Measurements from ENCODE around the gene CTNNA3.
A peak's percentile ranks its signal among the peaks of the same experiment; 100 is the strongest.

CTNNA3 gene

DNA sequence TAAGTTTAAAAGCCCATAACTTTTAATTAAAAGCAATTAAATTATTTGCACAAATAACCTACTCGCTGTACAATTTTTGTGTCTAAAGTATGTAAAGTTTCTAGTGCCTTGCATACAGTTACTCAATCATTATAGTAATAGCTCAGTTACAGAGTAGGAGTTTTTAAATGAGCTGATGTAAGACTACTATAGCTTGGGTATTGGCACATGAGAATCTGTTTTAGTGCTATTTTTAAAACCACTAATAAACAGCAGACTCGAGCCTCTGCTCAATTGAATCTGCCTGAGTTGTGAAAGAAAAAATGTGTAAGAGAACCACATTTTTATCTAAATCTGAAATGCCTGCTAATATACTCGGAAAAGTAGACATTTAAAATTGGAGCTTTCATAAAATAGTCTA, 31.1 kb downstream of the CTNNA3 start:
- DNase-seq: no peak

DNA sequence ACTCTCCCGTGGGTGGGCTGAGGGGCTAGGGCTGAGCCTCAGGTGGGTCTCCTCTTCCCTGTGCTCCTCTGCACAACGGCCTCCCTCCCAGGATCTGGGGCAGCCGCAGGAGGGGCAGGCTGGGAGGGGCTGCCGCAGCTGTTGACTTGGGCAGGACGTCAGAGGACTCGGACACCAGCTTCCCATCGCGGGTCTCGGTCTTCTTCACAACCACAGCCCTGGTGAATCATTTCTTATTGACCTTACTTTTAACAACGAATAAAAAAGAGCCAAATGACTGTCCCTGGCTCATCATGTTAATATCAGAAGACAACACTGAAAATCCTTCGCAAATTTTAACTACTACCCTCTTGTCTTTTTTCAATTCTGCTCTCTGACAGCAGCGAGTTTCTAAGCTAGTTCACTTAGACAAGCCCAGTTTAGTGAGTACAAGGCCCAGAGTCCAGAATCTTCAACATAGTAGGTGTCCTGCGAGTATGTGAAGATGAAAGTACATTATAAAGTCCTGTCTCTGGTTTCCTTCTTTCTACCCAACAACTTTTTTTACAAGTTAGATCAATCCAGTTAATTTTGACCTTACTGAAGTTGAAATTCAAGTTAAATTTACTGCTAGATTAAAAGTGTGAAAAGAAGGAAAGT, 32.4 kb downstream of the CTNNA3 start:
- DNase-seq: no peak

DNA sequence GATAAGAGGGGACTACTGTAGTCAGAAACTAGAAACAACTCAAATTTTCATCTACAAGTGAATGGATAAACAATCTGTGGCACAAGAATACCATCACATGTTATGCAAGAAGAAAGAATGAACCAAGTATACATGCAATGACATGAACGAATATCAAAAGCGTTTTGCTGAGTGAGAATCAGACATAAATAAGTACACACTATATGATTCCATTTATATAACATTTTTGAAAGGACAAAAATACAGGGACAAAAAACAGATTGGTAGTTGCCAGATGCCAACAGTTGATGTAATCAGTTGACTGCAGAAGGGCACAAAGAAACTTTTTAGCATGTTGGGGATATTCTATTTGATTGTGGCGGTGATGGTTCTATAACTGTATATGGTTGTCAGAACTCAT, 33.6 kb downstream of the CTNNA3 start:
- DNase-seq: no peak

DNA sequence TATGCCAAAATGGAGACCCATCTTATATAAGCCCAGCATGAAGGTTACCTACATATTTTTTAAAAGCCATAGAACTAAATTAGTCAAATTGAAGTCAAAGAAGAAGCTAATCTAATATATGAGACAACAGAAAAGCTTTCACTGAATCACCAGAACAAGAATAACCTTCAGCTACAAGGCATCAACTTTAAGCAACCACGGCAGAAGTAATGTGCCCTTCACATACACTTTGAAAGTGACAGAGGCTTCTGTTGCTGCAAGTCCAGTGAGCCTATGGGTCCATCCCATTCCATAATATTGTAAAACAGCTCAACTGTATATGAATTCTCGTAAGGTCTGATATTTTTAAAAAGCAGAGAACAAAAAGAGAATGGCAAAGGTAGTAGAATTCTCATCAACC, 36.5 kb downstream of the CTNNA3 start:
- no peak for DNase-seq

DNA sequence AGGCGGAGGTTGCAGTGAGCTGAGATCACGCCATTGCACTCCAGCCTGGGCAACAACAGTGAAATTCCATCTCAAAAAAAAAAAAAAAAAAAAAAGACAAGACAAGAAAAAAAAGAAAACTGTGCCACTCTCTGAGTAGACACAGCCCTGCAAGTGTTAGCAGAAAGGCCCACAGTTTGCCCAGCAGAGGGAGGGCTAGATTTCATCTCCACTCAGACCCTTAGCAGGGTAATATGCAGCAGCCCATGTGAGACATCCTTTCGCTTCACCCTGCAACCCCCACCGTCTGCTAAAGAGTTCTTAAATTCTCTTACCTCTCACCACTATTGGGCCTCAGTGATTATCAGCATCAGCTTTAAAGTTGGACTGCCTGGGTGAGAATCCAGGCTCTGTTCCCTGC, 38.2 kb downstream of the CTNNA3 start:
- DNase-seq: no peak

DNA sequence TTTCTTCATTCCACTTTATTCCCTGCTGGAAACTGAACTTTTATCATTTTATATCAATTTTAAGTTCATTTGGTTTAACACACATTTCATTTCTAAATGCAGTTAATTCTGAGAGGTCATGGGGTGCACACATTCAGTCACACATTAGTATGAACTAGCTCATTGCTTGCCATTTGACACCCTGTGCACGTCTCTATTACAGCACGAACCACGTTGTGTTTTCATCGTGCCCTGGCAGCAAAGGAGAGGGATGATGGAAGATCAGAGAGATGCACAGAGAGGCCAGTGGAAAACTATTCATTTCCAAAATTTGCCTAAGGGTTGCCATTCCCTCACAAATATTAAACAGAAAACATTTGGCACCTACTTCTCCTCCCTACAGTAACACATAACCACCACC, 45.4 kb downstream of the CTNNA3 start:
- no peak for DNase-seq

DNA sequence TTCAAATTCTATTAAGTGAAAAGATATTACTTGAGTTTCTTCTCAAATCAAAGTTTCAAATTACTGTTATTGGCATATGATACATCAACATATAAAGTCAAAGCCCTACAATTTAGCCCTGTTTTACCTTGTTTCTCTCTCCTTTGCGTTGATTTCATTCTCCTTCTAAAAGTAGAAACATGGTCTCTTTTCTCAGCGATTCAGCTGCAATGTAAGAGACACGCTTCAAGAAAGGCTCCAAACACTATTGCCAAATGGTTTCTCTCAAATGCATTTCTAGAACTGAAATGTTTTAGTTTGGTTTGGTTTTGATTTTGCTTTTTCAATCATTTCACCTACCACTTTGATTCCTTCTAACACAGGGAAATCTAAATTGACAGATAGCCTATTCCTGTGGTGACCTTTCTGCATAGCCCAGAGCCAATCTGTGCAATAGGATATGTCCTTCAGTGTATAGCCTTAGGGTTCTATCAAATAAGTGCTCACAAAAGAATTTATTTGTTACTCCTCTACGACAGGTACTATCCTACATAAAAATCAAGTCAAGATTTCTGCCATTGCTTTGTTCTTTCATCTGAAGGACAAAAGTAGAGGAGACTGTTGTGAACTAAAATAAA, 47.3 kb downstream of the CTNNA3 start:
- no peak for DNase-seq

DNA sequence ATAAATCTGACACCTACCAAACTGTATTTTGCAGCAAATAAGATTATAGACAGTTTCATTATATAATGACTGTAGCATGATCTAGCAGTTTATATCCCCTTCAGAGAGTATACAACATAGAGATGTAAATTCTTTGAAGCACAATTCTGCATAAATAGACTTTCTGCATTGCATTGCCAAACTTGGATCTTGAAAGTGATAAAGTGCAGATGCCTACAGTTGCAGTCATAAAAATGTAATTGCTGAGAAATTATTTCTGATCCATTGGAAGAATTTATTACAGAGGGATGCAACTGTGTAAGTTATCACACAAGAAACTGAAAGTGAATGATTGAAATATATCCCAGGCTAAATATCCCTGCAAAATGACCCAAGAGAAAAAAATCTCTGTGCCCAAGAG, 65.1 kb downstream of the CTNNA3 start:
- DNase-seq: no peak

DNA sequence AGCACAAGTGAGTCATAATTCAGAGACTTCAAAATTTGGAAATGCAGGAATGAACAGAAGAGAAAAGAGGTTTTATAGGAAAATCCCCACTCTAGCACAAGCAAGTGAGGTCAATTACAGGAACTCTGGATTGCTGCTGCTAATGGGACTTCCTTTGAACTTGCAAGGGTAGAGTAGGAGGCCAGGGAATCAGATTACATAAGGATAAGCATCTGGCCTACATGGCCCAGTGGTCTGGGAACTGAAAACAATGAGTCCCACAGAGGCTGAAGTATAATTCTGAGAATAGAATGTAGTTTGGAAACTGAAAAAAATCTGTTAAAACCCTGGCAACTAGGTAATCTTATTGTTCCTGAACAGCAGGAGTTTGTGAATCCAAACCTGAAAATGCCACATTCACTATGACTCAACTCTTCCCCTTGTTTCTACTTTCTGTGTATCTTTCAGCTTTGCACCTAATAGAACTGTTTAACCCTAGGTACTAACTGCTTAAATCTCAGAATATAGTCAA, 66.5 kb downstream of the CTNNA3 start:
- no peak for DNase-seq

DNA sequence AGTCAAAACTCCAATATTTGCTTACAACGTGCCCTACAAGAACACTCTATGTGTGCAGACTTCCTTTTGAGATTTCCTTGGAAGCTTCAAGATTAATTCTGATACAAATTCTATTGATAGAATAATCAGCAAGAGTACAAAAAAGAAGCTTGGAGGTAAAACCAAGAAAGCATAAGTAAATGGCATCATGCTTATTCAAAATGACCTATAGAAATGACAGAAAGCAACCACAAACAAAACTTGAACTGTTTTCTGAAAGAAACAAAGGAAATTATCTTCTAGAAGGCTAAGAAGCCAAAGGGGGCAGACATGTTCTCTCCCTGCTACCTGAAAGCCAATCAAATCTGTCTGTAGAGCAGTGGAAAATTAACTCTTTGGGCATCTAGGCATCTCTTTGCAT, 73.0 kb downstream of the CTNNA3 start:
- no peak for DNase-seq

DNA sequence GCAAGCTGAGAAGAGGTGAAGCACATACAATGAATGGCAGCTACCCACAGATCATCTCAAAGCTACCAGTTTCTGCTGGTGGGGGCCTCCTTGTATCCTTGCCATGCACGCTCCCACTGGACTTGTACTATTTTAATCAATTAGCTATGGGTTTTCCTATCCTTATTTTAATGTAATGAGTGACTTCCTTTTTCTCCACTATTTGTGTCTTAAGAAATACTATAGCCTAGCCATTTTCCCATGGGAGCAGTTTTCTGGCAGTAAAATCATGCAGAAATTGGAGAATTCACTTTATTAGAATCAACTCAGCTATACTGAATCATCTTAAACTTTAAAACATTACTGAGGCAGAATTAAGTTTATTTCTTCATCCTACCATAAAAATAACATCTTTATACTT, 73.5 kb downstream of the CTNNA3 start:
- DNase-seq: no peak

DNA sequence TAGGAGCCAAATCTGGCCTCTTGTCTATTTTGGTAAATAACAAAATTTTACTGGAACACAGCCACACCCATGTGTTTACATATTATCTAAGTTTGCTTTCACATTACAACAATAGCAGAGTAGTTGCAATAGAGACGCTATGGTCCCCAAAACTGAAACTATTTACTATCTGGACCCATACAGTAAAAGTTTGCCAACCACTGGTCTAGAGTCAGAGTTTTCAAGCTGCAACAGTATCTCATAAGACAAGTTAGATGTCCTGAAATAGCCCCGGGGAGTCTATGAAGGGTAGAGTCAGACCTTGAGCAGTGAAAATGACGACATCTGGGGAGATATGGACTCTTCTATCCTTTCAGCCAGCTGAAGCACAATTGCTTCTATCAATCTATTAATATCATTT, 74.2 kb downstream of the CTNNA3 start:
- no peak for DNase-seq

DNA sequence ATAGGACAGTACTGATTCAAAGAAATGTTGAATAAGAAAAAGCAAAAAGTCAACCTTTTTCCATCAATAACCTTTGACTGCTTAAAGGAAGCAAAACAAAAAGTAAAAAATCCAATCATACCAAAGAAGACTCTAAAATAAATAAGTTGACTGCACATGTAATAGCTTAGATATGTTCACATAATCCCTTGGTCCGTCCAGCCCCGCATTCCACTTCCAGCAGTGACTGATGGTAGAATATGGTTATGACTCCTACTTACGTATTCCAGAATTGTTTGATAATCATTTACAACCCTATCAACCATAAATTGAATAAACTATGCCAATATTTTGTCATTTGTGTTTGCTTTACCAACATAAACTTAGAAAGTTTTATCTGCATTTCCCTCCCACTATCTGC, 77.9 kb downstream of the CTNNA3 start:
- DNase-seq: no peak

DNA sequence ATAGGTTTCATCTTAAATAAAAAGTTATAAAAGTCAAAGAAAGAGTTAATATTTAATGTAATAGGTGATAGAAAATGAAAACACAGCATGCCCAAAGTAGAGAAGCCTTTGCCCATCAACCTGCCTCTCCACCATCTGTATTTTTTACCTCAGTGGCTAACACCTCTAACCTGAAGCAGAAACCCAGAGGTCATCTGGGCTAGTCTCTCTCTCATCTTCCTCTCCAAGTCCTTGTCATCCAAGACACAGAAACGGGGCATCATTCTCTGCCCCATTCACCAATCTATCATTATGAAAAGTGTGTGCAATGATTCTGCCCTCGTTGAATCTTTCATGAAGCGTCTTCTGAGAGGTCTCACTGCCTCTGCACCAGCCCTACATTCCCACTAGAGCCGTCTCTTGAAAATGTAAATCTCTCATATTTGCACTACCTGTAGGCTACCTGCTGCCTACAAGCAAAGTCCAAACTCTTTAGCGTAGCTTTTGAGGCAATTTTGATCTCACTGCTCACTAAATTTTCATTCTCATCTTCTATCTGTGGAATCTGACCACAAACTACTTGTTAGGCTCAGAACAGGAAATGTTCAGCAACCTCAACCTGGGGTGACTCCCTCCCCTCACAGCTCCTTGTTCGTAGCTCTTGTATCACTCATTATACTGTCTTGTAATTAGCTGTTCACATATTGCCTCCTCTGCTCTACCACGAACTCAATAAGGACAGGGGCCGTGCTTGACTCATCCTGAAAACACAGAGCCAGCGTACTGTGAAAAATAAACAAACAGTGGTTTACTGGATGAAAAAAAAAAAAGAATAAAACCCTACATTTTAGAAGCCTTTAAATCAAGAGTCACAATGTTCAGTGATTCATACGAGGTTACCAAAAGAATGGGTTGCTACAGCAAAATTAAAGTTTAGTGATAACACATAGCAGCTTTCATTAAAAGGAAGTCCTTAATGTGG, 83.1 kb downstream of the CTNNA3 start:
- DNase-seq: no peak

DNA sequence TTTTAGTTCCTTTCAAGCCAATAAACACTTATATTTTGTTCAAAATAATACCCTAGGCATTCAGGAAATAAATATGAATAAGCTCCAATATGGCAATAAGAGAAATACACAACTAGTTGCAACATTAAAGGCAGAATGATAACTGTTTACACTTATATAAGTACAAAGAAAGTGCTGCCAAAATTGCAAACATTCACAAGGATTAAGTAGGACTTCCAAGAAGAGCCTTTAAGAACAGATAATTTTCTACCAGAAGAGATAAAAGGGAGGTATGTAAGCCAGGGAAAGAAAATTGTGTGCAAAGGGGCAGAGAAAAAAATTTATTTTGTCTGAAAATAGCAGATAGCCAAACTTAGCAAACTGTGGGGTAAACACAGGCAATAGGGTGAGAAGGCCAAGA, 83.8 kb downstream of the CTNNA3 start:
- no peak for DNase-seq

DNA sequence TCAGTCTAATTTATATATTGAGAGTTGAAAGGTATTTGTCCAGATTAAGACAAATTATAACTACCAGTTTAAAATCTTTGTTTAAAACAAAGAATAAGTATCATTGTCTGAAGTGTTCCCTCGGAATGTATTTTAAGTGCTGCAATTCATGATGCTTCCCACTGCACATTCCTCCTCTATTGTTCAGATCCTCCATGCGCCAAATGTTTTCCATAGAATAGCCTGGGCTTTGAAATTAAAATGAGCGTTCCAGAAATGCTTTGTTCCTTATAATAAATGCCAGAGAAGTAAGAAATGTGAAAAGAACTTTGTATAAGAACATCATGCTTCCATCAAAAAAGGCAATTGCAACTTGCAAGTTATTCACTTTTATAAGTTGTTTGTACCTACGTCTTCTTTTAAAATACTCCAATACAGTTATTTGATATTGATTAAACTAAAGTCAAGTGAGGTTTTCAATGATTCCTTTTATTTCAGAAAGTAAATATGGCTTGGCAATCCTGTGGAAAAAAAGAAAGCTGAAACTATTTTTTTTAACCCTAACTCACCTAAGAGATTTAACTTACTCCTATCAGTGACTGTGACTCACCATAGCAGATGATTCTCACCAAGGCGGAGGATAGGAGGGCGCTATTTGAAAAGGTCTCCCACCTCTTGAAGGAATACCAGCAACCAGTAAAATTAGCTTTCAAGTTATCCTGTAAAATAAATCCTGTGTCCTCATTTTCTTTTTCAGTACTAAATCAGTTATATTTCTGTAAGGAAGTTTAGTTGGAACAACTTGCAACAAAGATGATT, 85.8 kb downstream of the CTNNA3 start:
- DNase-seq: no peak

DNA sequence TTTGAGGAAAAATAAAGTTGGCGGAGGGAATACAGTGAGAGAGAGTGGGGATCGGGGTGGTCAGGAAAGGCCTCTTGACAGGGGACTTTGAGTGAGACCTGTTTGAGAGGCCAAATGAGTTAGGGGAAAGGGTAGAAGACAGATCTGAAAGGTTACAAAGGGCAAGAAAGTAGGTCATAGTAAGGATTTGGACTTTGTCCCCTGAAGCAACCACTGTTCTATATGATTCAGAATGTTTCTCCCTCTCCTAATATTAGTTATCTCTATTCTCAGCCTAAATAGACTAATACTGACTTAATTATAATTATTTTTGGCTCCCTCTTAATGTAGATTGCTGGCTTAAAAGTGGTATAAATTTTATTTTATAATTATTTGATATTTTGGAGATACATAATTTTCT, 88.0 kb downstream of the CTNNA3 start:
- no peak for DNase-seq

DNA sequence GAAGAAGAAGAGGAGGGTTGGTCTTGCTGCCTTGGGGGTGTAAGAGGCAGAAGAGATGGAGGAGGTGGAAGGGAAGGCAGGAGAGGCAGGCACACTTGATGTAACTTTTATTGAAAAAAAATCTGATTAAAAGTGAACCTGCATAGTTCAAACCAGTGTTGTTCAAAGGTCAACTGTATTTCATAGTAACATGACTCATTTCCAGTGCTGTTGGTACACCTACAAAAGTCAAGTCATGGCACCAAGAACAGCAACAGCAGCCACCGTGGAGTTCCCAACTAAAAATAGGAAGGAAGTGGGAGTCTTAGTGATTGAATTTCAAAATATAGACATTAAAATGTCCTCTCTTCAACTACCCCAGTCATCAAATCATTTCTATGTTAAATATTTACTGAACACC, 88.5 kb downstream of the CTNNA3 start:
- no peak for DNase-seq

DNA sequence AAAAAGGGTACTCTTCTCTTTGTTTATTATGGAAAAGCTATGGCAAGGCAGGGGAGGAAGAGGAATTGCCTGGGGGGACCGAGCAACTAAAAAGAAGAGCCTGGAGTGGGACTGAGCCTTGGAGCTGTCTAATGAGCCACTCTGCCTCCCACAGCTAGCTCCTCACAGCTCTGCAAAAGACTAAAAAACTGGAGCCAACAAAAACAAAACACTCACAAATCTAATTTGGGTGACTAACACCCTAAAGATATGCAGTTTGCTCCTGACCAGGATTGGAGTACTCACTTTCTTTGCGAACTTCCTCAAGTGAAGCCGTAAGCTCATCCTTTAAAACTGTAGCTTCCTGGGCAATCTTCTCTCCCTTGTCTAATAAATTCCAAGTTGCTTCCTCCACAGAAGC, 89.4 kb downstream of the CTNNA3 start:
- DNase-seq: no peak

DNA sequence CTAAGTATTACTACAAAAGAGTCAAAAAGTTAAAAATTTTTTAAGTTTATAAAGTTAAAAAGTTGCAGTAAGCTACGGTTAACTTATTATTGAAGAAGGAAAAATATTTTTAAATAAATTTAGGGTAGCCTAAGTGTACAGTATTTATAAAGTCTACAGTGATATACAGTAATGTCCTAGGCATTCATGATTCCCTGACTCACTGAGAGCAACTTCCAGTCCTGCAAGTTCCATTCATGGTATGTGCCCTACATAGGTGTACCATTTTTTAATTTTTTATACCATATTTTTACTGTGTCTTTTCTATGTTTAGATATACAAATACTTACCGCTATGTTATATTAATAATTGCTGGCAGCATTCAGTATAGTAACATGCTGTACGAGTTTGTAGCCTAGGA, 92.3 kb downstream of the CTNNA3 start:
- no peak for DNase-seq

DNA sequence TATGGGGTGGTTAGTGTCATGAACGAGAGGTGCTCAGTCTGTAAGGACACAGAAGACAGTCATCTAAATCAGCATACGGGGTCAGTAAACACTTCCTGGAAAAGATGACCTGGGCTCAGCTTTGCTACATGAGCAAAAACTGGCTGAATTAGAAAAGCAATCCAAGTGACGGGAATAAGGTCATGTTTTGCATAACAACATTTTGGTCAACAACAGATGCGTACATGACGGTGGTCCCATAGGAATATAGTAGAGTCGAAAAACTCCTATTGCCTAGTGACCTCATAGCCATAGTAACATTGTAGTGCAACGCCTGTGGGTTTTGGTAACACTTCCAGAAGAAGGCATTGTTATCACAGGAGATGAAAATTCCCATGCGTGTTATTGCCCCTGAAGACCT, 92.9 kb downstream of the CTNNA3 start:
- DNase-seq: no peak

DNA sequence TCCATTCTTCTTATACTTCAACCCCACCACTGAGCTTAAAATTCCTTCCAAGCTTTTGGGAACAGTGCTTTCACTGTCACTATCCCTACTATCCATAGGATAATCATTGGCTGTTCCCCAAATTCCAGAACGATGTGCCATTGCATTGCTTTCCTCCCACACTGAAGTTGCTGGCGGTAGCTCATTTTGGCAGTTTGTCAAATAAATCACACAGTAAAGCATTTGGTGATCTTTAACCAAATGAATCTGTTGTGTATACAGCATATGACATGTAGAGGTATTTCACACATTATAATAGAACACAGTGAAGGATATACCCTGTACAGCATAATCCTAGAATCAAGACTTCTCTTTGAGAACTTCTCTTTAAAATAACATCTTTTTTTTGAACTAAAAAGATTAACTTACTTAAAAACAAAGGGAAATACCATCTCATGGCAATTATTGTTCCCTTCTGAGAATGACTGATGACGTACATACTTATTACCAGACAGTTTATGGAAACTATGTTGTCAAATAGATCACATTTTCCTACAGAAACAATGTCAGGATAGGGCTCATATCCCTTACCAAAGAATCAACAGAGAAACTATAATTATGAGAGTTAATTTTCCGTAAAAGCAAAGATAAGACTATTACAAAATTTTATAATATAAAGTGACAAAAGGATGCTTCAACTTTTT, 93.6 kb downstream of the CTNNA3 start:
- DNase-seq: peak; percentile 18
